Measurements from ENCODE around the gene PCNT. TPM values are rescaled to one million over a fixed set of nuclear protein-coding genes. Genes with fewer than 3 reads are reported as not detected.

The PCNT gene
- total and polyA plus RNA-seq, 2 donors (not counting 1 experiment from before 2014, with no cell fraction given), result 20.3 to 58.1 TPM

DNA sequence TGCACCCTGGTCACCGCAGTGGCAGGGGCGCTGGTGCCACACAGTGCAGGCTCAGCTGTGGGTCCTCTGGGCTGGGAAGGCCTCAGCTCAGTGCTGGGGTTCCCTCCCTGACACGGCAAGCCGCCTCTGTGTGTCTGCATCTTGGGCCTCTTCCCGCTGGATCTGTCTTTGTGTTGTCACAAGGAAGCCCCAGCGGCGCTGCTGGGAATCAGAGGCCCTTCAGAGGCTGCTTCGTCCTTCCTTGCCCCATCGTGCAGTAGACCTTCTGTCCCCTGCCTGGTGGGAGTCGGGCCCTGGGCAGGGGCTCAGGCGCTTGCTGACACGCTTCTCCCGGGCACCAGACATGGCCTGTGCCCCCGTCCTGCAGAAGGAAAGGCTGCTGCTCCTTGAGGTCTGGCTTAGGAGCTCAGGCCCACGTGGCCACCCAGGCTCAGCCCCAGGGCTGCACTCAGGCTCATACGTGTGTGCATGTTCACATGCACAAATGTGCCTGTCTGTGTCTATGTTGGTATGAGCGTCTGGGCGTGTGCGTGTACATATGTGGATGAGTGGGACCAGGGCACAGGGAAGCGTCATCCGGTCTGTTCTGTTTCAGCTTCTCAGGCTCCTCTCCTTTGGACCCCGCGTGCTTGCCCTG, 110.5 kb downstream of the PCNT start:
- H3K27ac Mint-ChIP-seq, result no peak overlapping the region
- no peaks in the 10 kb centered on the region for H3K27me3 ChIP-seq (replicated peaks in 1 of 4; ENCODE audit: control extremely low read depth in 1 of 4, control insufficient read depth in 3 of 4, insufficient read depth in 4 of 4, low read length in 3 of 4)
- peaks cover 0 to 47% of the 10 kb centered on the region in 2 experiments for H3K36me3 ChIP-seq (replicated peaks in 1 of 2; ENCODE audit: control extremely low read depth in 1 of 2, control insufficient read depth in 1 of 2, extremely low read depth in 1 of 2, insufficient read depth in 2 of 2, low read length in 1 of 2)
- CTCF ChIA-PET, result no interaction called here
- H3K4me2 ChIP-seq (replicated peaks; ENCODE audit: low read depth, low read length, poor library complexity, severe bottlenecking), result no peak overlapping the region
- no peak for DNase-seq
- no peak for TF ChIP-seq EZH2 (IDR thresholded peaks at IDR 0.05; ENCODE audit: borderline replicate concordance, insufficient read depth, low read depth, low read length, poor library complexity, severe bottlenecking)
- TF ChIP-seq, protein P1, sequence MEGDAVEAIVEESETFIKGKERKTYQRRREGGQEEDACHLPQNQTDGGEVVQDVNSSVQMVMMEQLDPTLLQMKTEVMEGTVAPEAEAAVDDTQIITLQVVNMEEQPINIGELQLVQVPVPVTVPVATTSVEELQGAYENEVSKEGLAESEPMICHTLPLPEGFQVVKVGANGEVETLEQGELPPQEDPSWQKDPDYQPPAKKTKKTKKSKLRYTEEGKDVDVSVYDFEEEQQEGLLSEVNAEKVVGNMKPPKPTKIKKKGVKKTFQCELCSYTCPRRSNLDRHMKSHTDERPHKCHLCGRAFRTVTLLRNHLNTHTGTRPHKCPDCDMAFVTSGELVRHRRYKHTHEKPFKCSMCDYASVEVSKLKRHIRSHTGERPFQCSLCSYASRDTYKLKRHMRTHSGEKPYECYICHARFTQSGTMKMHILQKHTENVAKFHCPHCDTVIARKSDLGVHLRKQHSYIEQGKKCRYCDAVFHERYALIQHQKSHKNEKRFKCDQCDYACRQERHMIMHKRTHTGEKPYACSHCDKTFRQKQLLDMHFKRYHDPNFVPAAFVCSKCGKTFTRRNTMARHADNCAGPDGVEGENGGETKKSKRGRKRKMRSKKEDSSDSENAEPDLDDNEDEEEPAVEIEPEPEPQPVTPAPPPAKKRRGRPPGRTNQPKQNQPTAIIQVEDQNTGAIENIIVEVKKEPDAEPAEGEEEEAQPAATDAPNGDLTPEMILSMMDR (IDR thresholded peaks at IDR 0.05), result no peak
- H3K27me3 Mint-ChIP-seq, result no peaks in the 10 kb centered on the region
- H4K20me1 ChIP-seq (ENCODE audit: control insufficient read depth, insufficient read depth, low read length, poor library complexity, severe bottlenecking), result no peaks in the 10 kb centered on the region
- H3K9me3 ChIP-seq (ENCODE audit: control extremely low read depth in 1 of 3, control insufficient read depth in 2 of 3, insufficient read depth in 1 of 3, low read length in 2 of 3), result no peaks in the 10 kb centered on the region
- H3K27ac ChIP-seq (ENCODE audit: low read length in 2 of 2), result no peak overlapping the region
- no peaks in the 10 kb centered on the region for H3K4me1 ChIP-seq (ENCODE audit: control insufficient read depth in 2 of 2, insufficient read depth in 2 of 2, low read length in 2 of 2)
- H3K4me3 ChIP-seq (ENCODE audit: control extremely low read depth in 1 of 5, extremely low read depth in 1 of 5, insufficient read depth in 1 of 5, low read depth in 2 of 5, low read length in 4 of 5), result no peak overlapping the region
- H3K4me3 Mint-ChIP-seq, result no peak overlapping the region
- POLR2A ChIA-PET, result no interaction called here
- H3K9ac ChIP-seq (ENCODE audit: low read length), result no peak overlapping the region
- no peak overlapping the region for H2AFZ ChIP-seq (ENCODE audit: insufficient read depth, low read depth, low read length, poor library complexity, severe bottlenecking)
- H3K79me2 ChIP-seq (ENCODE audit: control insufficient read depth, insufficient read depth, low read length), result no peaks in the 10 kb centered on the region
- H3K4me1 Mint-ChIP-seq, result peaks cover 2% of the 10 kb centered on the region
- no peak for ATAC-seq (ENCODE audit: low read depth)
- 98% methylated on average over 23 of the region's 23 CpGs for WGBS (ENCODE audit: insufficient coverage)
- intact Hi-C loops (cut with micrococcal nuclease), result no loop called here
- H3K9me3 Mint-ChIP-seq (ENCODE audit: insufficient read depth), result no peaks in the 10 kb centered on the region

DNA sequence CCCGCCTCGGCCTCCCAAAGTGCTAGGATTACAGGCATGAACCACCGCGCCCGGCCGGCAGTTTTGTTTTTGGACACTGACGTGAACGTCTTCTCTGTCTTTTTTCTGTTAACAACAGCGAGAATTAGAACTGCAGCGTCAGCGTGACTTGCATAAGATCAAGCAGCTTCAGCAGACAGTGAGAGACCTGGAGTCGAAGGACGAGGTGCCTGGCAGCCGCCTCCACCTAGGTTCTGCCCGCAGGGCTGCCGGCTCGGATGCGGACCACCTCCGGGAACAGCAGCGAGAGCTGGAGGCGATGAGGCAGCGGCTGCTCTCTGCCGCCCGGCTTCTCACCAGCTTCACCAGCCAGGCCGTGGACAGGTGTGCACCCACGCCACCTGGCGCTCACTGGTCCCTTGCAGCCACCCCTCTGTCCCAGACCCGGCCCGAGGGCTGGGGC, 111.9 kb downstream of the PCNT start:
- Histone ChIP-seq H3K9ac (ENCODE audit: low read length) (no peak overlapping the region), H3K4me3 (ENCODE audit: control extremely low read depth in 1 of 5, extremely low read depth in 1 of 5, insufficient read depth in 1 of 5, low read depth in 2 of 5, low read length in 4 of 5) (no peak overlapping the region), H4K20me1 (ENCODE audit: control insufficient read depth, insufficient read depth, low read length, poor library complexity, severe bottlenecking) (no peaks in the 10 kb centered on the region), H3K4me2 (replicated peaks; ENCODE audit: low read depth, low read length, poor library complexity, severe bottlenecking) (no peak overlapping the region), H3K9me3 (ENCODE audit: control extremely low read depth in 1 of 3, control insufficient read depth in 2 of 3, insufficient read depth in 1 of 3, low read length in 2 of 3) (no peaks in the 10 kb centered on the region), H3K4me1 (ENCODE audit: control insufficient read depth in 2 of 2, insufficient read depth in 2 of 2, low read length in 2 of 2) (no peaks in the 10 kb centered on the region), H3K27ac (ENCODE audit: low read length in 2 of 2) (no peak overlapping the region), H3K79me2 (ENCODE audit: control insufficient read depth, insufficient read depth, low read length) (no peaks in the 10 kb centered on the region), H2AFZ (ENCODE audit: insufficient read depth, low read depth, low read length, poor library complexity, severe bottlenecking) (no peak overlapping the region), H3K27me3 (replicated peaks in 1 of 4; ENCODE audit: control extremely low read depth in 1 of 4, control insufficient read depth in 3 of 4, insufficient read depth in 4 of 4, low read length in 3 of 4) (no peaks in the 10 kb centered on the region), H3K36me3 (replicated peaks in 1 of 2; ENCODE audit: control extremely low read depth in 1 of 2, control insufficient read depth in 1 of 2, extremely low read depth in 1 of 2, insufficient read depth in 2 of 2, low read length in 1 of 2) (peaks cover 0 to 43% of the 10 kb centered on the region in 2 experiments)
- H3K27ac Mint-ChIP-seq, result no peak overlapping the region
- H3K9me3 Mint-ChIP-seq (ENCODE audit: insufficient read depth), result no peaks in the 10 kb centered on the region
- POLR2A ChIA-PET, result no interaction called here
- peaks cover 2% of the 10 kb centered on the region for H3K4me1 Mint-ChIP-seq
- WGBS (ENCODE audit: insufficient coverage), result 99% methylated on average over 28 of the region's 29 CpGs
- H3K4me3 Mint-ChIP-seq, result no peak overlapping the region
- intact Hi-C loops (cut with micrococcal nuclease), result no loop called here
- H3K27me3 Mint-ChIP-seq, result no peaks in the 10 kb centered on the region
- CTCF ChIA-PET, result no interaction called here
- DNase-seq, result no peak
- TF ChIP-seq, protein P1 (IDR thresholded peaks at IDR 0.05), result no peak
- no peak for TF ChIP-seq EZH2 (IDR thresholded peaks at IDR 0.05; ENCODE audit: borderline replicate concordance, insufficient read depth, low read depth, low read length, poor library complexity, severe bottlenecking)
- ATAC-seq (ENCODE audit: low read depth), result no peak

Data from B cell (primary cell).